Endothelial cell (in vitro differentiated cells): ENCODE results near the gene ZC3HAV1. TPM values are rescaled to one million over a fixed set of nuclear protein-coding genes. Genes with fewer than 3 reads are reported as not detected.
"Not testable (repeated sequence)": the region's sequence is repeated elsewhere in the genome, so short reads cannot be mapped to it uniquely, and the experiment has no call there.

Experiments used
- DNase-seq: peaks from one replicate; pipeline ENCODE4 v3.0.0; 2021; ENCODE audit warnings: low spot score
- H3K27ac Mint-ChIP-seq: one replicate; pipeline ENCODE4 v1.8.0; 2021; ENCODE audit warnings: mixed read lengths, inconsistent platforms; ENCODE audit not compliant: unreplicated experiment
- H3K27me3 Mint-ChIP-seq: one replicate; pipeline ENCODE4 v1.8.0; 2021; ENCODE audit warnings: mild to moderate bottlenecking, moderate library complexity, mixed read lengths, inconsistent platforms; ENCODE audit not compliant: unreplicated experiment
- H3K36me3 Mint-ChIP-seq: one replicate; pipeline ENCODE4 v1.8.0; 2021; ENCODE audit warnings: mild to moderate bottlenecking, low read depth, mixed read lengths, inconsistent platforms; ENCODE audit not compliant: unreplicated experiment
- H3K4me1 Mint-ChIP-seq: one replicate; pipeline ENCODE4 v1.8.0; 2021; ENCODE audit warnings: mild to moderate bottlenecking, mixed read lengths, inconsistent platforms; ENCODE audit not compliant: unreplicated experiment
- H3K4me3 Mint-ChIP-seq: one replicate; pipeline ENCODE4 v1.8.0; 2021; ENCODE audit warnings: mild to moderate bottlenecking, mixed read lengths, inconsistent platforms; ENCODE audit not compliant: unreplicated experiment
- H3K9me3 Mint-ChIP-seq: one replicate; pipeline ENCODE4 v1.8.0; 2021; ENCODE audit warnings: mixed read lengths, inconsistent platforms; ENCODE audit not compliant: unreplicated experiment
- total RNA-seq: library from RNA; stranded (reverse); fragmentation: NEBNext Ultra II Directional; extraction: Animal tissue kit (Norgen Biotek cat#: 25700); gene quantifications from one replicate; pipeline ENCODE4 v1.2.1, GENCODE V29; 2021; ENCODE audit not compliant: unreplicated experiment
- TF ChIP-seq, protein P1 (sequence below): fragments of 200-600 bp; sonication (generic); IDR thresholded peaks from one replicate; pipeline ENCODE4 v1.5.0; 2021; ENCODE audit warnings: antibody characterized with exemption; ENCODE audit not compliant: unreplicated experiment

The ZC3HAV1 gene
- total RNA-seq, 1 donor from 2014 or later: 50.7 TPM

DNA sequence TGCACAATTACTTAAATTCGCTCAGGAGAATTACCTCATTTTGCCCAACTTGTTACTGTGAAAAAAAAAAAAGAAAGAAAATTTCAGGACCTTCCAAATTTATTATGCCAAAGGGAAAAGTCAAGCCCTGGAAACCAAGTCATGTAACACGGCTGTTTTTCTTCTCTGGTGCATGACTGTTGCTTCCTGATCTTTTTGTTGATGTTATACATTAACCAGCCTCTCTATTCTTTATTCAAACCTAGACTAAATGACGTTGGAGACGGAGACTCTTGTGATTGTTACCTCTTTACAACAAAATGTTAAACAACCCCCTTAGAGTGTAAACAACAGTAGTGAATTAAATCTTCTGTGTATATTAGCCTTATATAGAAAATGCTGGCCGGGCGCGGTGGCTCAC lies 16.1 kb upstream of the ZC3HAV1 start:
- Mint-ChIP-seq H3K4me1 (peaks cover 2% of the 10 kb centered on the region), H3K27ac (no peak overlapping the region), H3K4me3 (no peak overlapping the region), H3K36me3 (no peaks in the 10 kb centered on the region), H3K27me3 (peaks cover 3% of the 10 kb centered on the region), H3K9me3 (no peaks in the 10 kb centered on the region)
- TF ChIP-seq, protein P1, sequence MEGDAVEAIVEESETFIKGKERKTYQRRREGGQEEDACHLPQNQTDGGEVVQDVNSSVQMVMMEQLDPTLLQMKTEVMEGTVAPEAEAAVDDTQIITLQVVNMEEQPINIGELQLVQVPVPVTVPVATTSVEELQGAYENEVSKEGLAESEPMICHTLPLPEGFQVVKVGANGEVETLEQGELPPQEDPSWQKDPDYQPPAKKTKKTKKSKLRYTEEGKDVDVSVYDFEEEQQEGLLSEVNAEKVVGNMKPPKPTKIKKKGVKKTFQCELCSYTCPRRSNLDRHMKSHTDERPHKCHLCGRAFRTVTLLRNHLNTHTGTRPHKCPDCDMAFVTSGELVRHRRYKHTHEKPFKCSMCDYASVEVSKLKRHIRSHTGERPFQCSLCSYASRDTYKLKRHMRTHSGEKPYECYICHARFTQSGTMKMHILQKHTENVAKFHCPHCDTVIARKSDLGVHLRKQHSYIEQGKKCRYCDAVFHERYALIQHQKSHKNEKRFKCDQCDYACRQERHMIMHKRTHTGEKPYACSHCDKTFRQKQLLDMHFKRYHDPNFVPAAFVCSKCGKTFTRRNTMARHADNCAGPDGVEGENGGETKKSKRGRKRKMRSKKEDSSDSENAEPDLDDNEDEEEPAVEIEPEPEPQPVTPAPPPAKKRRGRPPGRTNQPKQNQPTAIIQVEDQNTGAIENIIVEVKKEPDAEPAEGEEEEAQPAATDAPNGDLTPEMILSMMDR: no peak
- DNase-seq: no peak

DNA sequence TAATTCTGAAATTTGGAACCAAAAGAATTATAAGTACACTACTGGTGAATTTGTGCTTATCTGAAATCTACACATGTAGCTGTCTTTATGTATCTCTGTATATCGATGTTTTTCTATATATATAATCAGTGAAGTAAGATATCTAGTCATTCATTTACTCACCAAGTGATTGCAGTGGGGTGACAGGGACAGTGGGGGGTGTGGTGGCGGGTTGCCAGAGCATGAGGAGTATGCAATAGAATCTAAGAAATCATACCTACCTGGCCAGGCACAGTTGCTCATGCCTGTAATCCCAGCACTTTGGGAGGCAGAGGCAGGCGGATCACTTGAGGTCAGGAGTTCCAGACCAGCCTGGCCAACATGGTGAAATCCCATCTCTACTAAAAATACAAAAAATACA lies 15.5 kb upstream of the ZC3HAV1 start:
- not testable (repeated sequence) for H3K4me3 Mint-ChIP-seq, H3K27me3 Mint-ChIP-seq, H3K9me3 Mint-ChIP-seq, H3K4me1 Mint-ChIP-seq, H3K27ac Mint-ChIP-seq, DNase-seq, H3K36me3 Mint-ChIP-seq

DNA sequence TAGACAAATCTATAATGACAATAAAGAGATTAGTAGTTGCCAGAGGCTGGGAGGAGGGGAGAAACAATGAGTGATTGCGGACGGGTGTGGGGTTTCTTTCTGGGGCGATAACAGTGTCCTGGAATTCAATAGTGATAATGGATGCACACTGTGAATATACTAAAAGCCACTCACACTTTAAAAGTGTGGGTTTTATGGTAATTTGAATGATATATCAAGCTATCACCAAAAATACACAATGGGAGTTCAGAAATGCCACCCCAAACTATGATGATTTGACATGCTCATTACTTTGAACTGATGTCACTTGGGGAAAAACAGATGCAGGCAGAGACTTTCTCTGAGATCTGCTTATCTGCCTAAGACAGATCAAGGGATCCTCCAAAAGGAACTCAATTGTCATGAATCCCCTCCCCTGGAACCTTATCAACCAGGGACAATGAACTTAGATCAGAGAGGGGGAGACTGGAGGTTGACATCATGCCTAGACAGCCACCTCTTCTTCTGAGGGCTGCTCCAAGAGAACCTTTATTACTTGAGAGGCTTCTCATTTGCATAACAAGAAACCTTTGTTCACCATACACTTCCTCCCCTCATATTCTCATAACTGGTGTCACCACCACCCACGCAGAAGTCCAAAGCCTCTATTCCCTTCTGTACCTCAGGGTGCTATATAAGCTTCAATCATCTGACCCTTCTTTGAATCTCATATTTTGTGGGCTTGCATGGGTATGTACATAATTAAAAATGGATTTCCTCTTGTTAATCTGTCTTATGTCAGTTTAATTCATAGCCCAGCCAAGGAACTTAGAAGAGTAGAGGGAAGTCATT lies 14.8 kb upstream of the ZC3HAV1 start:
- peaks cover 2% of the 10 kb centered on the region for H3K4me1 Mint-ChIP-seq
- H3K27ac Mint-ChIP-seq: no peak overlapping the region
- H3K27me3 Mint-ChIP-seq: peaks cover 3% of the 10 kb centered on the region
- no peak for DNase-seq
- TF ChIP-seq, protein P1: no peak
- H3K36me3 Mint-ChIP-seq: no peaks in the 10 kb centered on the region
- H3K4me3 Mint-ChIP-seq: no peak overlapping the region
- no peaks in the 10 kb centered on the region for H3K9me3 Mint-ChIP-seq

DNA sequence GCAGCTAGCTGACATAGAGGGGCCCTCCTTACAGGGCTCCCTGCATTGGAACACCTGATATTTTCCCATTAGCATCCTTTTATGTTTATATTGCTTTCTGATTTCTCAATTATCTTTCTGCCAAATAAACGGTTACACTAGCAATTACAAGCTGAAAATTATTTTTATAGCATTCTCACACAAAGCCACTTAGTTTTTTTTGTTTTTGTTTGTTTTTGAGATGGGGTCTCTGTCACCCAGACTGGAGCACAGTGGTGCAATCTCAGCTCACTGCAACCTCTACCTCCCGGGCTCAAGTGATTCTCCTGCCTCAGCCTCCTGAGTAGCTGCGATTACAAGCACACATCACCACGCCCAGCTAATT lies 9.9 kb upstream of the ZC3HAV1 start:
- Mint-ChIP-seq H3K27me3 (no peaks in the 10 kb centered on the region), H3K4me1 (peaks cover 2% of the 10 kb centered on the region), H3K27ac (no peak overlapping the region)

DNA sequence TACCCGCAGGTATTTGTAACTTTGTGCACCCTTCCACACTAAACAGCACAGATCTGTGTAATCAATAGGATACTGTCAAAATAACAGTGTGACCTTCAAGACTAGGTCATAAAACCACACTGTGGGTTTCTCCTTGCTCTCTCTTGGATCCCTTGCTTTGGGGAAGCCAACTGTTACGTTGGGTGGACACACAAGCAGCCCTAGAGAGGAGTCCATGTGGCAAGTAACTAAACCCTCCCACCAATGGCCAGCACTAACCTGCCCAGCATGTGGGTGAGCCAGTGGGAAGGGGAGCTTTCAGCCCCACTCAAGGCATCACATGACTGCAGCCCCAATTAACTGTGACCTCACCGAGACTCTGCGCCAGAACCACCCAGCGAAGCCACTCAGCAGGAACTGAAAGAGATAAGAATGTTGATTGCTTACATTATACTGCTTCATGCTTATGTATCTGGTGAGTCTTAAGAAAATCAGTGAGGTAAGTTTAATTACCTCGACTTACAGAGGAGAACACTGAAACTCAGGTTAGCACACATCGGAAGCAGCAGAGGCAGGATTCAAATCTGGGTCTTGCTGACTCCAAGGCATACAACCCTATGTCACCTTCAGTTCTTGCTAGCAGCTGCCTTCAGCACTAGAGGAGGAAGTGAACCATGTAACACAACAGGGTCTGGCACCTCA lies 9.4 kb upstream of the ZC3HAV1 start:
- TF ChIP-seq, protein P1: no peak
- no peaks in the 10 kb centered on the region for H3K36me3 Mint-ChIP-seq
- no peak for DNase-seq
- no peaks in the 10 kb centered on the region for H3K27me3 Mint-ChIP-seq
- H3K4me1 Mint-ChIP-seq: peaks cover under 1% of the 10 kb centered on the region
- H3K27ac Mint-ChIP-seq: no peak overlapping the region
- no peak overlapping the region for H3K4me3 Mint-ChIP-seq
- H3K9me3 Mint-ChIP-seq: no peaks in the 10 kb centered on the region

More for the DNA sequence above, 9.9 kb upstream of the ZC3HAV1 start:
- TF ChIP-seq, protein P1: no peak
- no peaks in the 10 kb centered on the region for H3K9me3 Mint-ChIP-seq
- DNase-seq: no peak
- no peaks in the 10 kb centered on the region for H3K36me3 Mint-ChIP-seq
- no peak overlapping the region for H3K4me3 Mint-ChIP-seq
